Adrenal gland (tissue), 12 donors: ENCODE data around the gene NCKAP5. TPM values are rescaled to one million over a fixed set of nuclear protein-coding genes. Genes with fewer than 3 reads are reported as not detected.
A peak's percentile ranks its signal among the peaks of the same experiment; 100 is the strongest.

Experiments
- DNase-seq, 7 donors: peaks; one replicate each; pipeline ENCODE4 v3.0.0-alpha.2; 2019 to 2020
- H3K27ac ChIP-seq, 5 donors: fragments of 200-600 bp; sonication (generic) in 4 of 5; 1 replicate in 3 of 5; 2 replicates in 2 of 5; pipeline versions ENCODE4 v1.5.1 to v1.8.0; 2016 to 2020; ENCODE audit warnings: mild to moderate bottlenecking in 1 of 5
- H3K27me3 ChIP-seq: fragments of 200-600 bp; 2 replicates; pipeline ENCODE4 v1.8.0; 2021
- H3K36me3 ChIP-seq, 2 donors: fragments of 200-600 bp; replicated peaks in 1 of 2; 1 replicate in 1 of 2; 2 replicates in 1 of 2; pipeline versions ENCODE4 v1.5.1 to v1.8.0; 2018 to 2022
- H3K4me1 ChIP-seq, 2 donors: fragments of 200-600 bp; replicated peaks in 1 of 2; 1 replicate in 1 of 2; 2 replicates in 1 of 2; pipeline versions ENCODE4 v1.5.1 to v1.8.0; 2018 to 2021
- H3K4me3 ChIP-seq, 4 donors: fragments of 200-600 bp; sonication (generic) in 3 of 4; one replicate each; pipeline ENCODE4 v1.5.1; 2016 to 2018
- H3K9me3 ChIP-seq, 3 donors: fragments of 200-600 bp; sonication (generic) in 1 of 3; replicated peaks in 1 of 3; 1 replicate in 2 of 3; 2 replicates in 1 of 3; pipeline versions ENCODE4 v1.5.1 to v1.8.0; 2016 to 2021
- POLR2A ChIP-seq, 2 donors: fragments of 450-650 bp; IDR thresholded peaks; one replicate each; pipeline ENCODE4 v1.6.1; 2017; ENCODE audit warnings: antibody characterized with exemption in 2 of 2, mild to moderate bottlenecking in 2 of 2, moderate library complexity in 1 of 2
- WGBS, 4 donors: extraction: QIAGEN DNeasy Blood & Tissue Kit in 2 of 4; methylation state at CpG; one replicate each; pipeline versions ENCODE4 v1.1.5 to v1.1.7; 2013 to 2017; 5-methylcytosine and 5-hydroxymethylcytosine counted together
- intact Hi-C, 2 donors: fragments of 100-400 bp; cut with DNase I; formaldehyde crosslinking; loops; one replicate each; pipeline versions ENCODE4 v1.14.1 to v1.15.0; 2022 to 2023
- polyA plus RNA-seq, 3 donors: library from polyadenylated mRNA; stranded (reverse); fragments of 200-250 nt in 2 of 3; fragments of 350-450 nt in 1 of 3; fragmentation: Illumina TruSeq in 1 of 3; extraction: RNeasy Lipid Tissue Mini Kit (QIAGEN cat#74804) in 1 of 3; gene quantifications; one replicate each; pipeline ENCODE4 v1.2.3, GENCODE V29; 2013 to 2014
- total RNA-seq, 9 donors: library from RNA; depleted of rRNA in 4 of 9; stranded (reverse); fragments of >200 nt in 4 of 9; fragments of 120-200 nt in 1 of 9; fragmentation: NEBNext Ultra II Directional in 1 of 9; extraction: Animal tissue kit (Norgen Biotek cat#: 25700) in 1 of 9; gene quantifications; one replicate each; pipeline versions ENCODE4 v1.1.0 to v1.2.4, GENCODE V29; 2013 to 2023
- TF ChIP-seq, protein P1 (sequence below), 6 experiments: fragments of 450-650 bp in 4 of 6; fragments of 200-600 bp in 2 of 6; sonication (generic) in 1 of 6; IDR thresholded peaks; 1 replicate in 5 of 6; 2 replicates in 1 of 6; pipeline versions ENCODE4 v1.5.1 to v1.8.0; 2016 to 2021; ENCODE audit warnings: antibody characterized with exemption in 6 of 6, mild to moderate bottlenecking in 2 of 6, moderate library complexity in 1 of 6
- donor health status: healthy with polysubstance abuse.
- donor health status: Bipolar disorder and iron deficiency.
- donor health status: DM: yes; HTN: yes; CAD: no.
- donor health status: DM: no; HTN: no; CAD: no.
- donor health status: DM: no; HTN: no; CAD: no.
- donor health status: DM: yes; HTN: yes; CAD: no.

Gene NCKAP5
- total and polyA plus RNA-seq, 12 donors: 0.06 to 3.1 (median 1.1) TPM

DNA sequence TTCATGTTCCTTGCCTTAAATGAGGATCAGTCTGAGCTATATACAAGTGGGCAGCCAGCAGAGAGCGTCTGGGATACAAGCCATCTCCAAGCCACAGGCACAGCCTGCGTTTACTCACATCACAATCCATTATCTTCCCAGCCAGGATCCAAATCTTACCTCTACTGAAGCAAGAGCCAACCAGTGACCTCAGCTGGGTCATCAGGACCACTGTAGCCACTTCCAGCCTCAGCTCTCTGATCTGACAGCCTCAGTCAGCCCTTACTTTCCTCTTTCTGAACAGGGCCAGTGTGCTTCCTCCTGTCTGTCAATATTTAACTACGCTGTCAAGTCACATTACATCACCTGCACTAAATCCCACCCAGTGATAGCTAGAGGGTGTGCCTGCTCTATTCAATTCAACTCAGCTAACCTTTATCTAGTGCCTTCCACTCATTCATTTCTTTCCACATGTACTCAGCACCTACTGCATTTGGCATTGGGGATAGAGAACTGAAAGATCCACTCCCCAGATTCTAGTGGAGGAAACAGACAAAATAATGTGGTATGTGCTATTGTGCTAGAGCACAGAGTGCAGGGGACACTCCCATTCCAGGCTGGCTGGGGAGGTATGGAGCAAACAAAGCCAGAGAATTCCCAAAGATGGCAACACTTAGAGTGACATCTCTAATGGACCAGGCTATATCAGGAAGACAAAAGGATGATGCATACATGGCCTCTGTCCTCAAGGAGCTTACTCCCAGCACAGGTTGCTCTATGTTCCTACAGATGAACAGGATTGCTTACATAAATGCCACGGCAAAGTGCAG lies 146.5 kb downstream of the NCKAP5 start:
- H3K4me3 ChIP-seq: no peak overlapping the region
- WGBS, 4 donors: 59 to 75% (median 71%) methylated on average over 4 of the region's 4 CpGs
- intact Hi-C loops: no loop called here
- H3K9me3 ChIP-seq: no peaks in the 10 kb centered on the region
- H3K27me3 ChIP-seq: no peaks in the 10 kb centered on the region
- H3K36me3 ChIP-seq: no peaks in the 10 kb centered on the region
- no peaks in the 10 kb centered on the region for H3K4me1 ChIP-seq
- H3K27ac ChIP-seq: no peak overlapping the region
- DNase-seq: peak in 1 of 7 donors; percentile 58
- no peak for TF ChIP-seq POLR2A (IDR thresholded peaks at IDR 0.05)
- TF ChIP-seq, protein P1, sequence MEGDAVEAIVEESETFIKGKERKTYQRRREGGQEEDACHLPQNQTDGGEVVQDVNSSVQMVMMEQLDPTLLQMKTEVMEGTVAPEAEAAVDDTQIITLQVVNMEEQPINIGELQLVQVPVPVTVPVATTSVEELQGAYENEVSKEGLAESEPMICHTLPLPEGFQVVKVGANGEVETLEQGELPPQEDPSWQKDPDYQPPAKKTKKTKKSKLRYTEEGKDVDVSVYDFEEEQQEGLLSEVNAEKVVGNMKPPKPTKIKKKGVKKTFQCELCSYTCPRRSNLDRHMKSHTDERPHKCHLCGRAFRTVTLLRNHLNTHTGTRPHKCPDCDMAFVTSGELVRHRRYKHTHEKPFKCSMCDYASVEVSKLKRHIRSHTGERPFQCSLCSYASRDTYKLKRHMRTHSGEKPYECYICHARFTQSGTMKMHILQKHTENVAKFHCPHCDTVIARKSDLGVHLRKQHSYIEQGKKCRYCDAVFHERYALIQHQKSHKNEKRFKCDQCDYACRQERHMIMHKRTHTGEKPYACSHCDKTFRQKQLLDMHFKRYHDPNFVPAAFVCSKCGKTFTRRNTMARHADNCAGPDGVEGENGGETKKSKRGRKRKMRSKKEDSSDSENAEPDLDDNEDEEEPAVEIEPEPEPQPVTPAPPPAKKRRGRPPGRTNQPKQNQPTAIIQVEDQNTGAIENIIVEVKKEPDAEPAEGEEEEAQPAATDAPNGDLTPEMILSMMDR (IDR thresholded peaks at IDR 0.05): no peak

DNA sequence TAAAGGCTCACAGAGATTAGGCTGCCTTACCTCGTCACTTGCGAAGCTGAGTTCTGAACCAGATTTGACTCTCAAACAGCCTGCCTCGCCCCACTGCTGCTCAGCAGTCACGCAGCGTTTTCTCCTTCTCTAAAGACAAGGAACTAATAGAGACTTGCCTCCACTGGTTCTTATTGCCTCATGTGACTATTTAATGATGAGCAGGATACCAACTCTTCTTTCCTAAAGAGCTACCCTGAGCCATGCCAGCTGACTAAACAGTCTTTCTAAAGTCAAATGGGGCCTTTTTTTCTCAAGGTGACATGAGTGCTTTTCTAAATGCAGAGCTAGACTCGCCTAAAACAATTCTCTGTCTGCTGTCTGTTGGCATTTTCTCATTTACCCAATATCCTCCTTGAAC lies 147.5 kb downstream of the NCKAP5 start:
- DNase-seq: no peak
- no peaks in the 10 kb centered on the region for H3K9me3 ChIP-seq
- intact Hi-C loops: no loop called here
- H3K27me3 ChIP-seq: no peaks in the 10 kb centered on the region
- WGBS, 4 donors: 75 to 81% (median 78%) methylated on average over 6 of the region's 6 CpGs
- H3K36me3 ChIP-seq: no peaks in the 10 kb centered on the region
- no peaks in the 10 kb centered on the region for H3K4me1 ChIP-seq
- H3K4me3 ChIP-seq: no peak overlapping the region
- H3K27ac ChIP-seq: no peak overlapping the region
- no peak for TF ChIP-seq POLR2A (IDR thresholded peaks at IDR 0.05)
- TF ChIP-seq, protein P1 (IDR thresholded peaks at IDR 0.05): no peak

DNA sequence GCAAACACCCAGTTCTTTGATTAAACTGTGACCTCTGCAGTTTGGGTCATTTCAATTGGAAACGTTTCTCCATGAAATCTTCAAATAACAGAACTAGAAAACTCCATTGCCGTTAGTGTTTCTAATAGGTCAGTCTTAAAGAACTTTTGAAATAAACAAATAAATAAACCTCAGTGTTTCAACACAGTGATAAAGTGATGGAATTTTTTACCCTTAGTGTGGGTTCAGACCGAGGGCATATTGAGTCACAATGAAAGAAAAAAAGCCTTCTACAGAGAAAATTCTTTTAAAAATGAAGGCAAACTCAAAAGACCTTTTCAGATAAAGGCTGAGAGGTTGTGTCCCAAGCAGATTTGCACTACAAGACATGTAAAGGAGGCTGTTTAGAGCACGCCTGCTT lies 149.6 kb downstream of the NCKAP5 start:
- TF ChIP-seq POLR2A (IDR thresholded peaks at IDR 0.05): no peak
- TF ChIP-seq, protein P1 (IDR thresholded peaks at IDR 0.05): no peak
- no peak overlapping the region for H3K4me3 ChIP-seq
- H3K4me1 ChIP-seq: no peaks in the 10 kb centered on the region
- intact Hi-C loops: no loop called here
- no peaks in the 10 kb centered on the region for H3K36me3 ChIP-seq
- H3K27ac ChIP-seq: no peak overlapping the region
- no peaks in the 10 kb centered on the region for H3K9me3 ChIP-seq
- DNase-seq: no peak
- 69 to 78% (median 71%) methylated on average over 4 of the region's 4 CpGs for WGBS, 4 donors
- H3K27me3 ChIP-seq: no peaks in the 10 kb centered on the region

DNA sequence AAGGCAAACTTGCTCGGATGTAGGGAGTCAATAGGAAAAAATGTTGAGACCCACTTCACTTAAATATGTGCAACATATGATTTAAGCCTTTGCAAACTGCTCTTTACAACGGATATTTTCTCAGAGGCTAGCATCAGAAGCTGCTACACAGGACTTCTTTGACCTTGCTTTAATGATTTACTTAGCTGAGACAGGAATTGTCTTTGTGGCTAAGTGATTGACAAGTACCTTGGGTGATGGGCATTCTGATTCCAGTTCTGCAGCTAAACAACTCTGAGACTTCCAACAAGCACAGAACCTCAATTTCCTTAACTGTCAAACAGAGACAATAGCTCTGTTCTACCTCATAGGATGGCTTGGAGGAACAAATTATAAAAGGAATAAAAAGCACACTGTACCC lies 150.2 kb downstream of the NCKAP5 start:
- H3K27me3 ChIP-seq: no peaks in the 10 kb centered on the region
- intact Hi-C loops: no loop called here
- no peaks in the 10 kb centered on the region for H3K36me3 ChIP-seq
- no peak overlapping the region for H3K4me3 ChIP-seq
- H3K9me3 ChIP-seq: no peaks in the 10 kb centered on the region
- 65 to 77% (median 70%) methylated on average over 2 of the region's 2 CpGs for WGBS, 4 donors
- H3K27ac ChIP-seq: no peak overlapping the region
- no peak for DNase-seq
- TF ChIP-seq, protein P1 (IDR thresholded peaks at IDR 0.05): no peak
- no peak for TF ChIP-seq POLR2A (IDR thresholded peaks at IDR 0.05)
- H3K4me1 ChIP-seq: no peaks in the 10 kb centered on the region
